H9 (cell line): ENCODE measurements around the gene LYPD6. TPM values are rescaled to one million over a fixed set of nuclear protein-coding genes. Genes with fewer than 3 reads are reported as not detected.

Source experiments
- DNase-seq: peaks from one replicate; pipeline ENCODE4 v3.0.0-alpha.2; 2017
- H2AFZ ChIP-seq: one replicate; pipeline ENCODE4 v1.6.1; 2013; ENCODE audit warnings: mild to moderate bottlenecking, low read length, control low read depth, moderate library complexity
- H2AK5ac ChIP-seq: 2 replicates; pipeline ENCODE4 v1.6.1; 2013; ENCODE audit warnings: low read length, control low read depth, mixed read lengths; ENCODE audit not compliant: insufficient read length
- H2BK120ac ChIP-seq: one replicate; pipeline ENCODE4 v1.6.1; 2013; ENCODE audit warnings: low read depth, mild to moderate bottlenecking, low read length, control low read depth, inconsistent platforms; ENCODE audit not compliant: poor library complexity, severe bottlenecking
- H2BK12ac ChIP-seq: 2 replicates; pipeline ENCODE4 v1.6.1; 2013; ENCODE audit warnings: low read length, control low read depth, mixed read lengths, low read depth; ENCODE audit not compliant: insufficient read length
- H2BK15ac ChIP-seq: 2 replicates; pipeline ENCODE4 v1.6.1; 2013; ENCODE audit warnings: low read depth, low read length, control low read depth
- H2BK20ac ChIP-seq: one replicate; pipeline ENCODE4 v1.6.1; 2013; ENCODE audit warnings: low read depth, mild to moderate bottlenecking, low read length, control low read depth, inconsistent platforms; ENCODE audit not compliant: poor library complexity, severe bottlenecking
- H2BK5ac ChIP-seq: 2 replicates; pipeline ENCODE4 v1.6.1; 2013; ENCODE audit warnings: low read length, control low read depth, mixed read lengths; ENCODE audit not compliant: insufficient read length
- H3K14ac ChIP-seq: 2 replicates; pipeline ENCODE4 v1.6.1; 2013; ENCODE audit warnings: low read length, control low read depth; ENCODE audit not compliant: insufficient read depth
- H3K18ac ChIP-seq: 2 replicates; pipeline ENCODE4 v1.6.1; 2013; ENCODE audit warnings: low read depth, mild to moderate bottlenecking, mixed read lengths, low read length, control low read depth; ENCODE audit not compliant: insufficient read length
- H3K23ac ChIP-seq: 2 replicates; pipeline ENCODE4 v1.6.1; 2013; ENCODE audit warnings: low read length, control low read depth, mixed read lengths, low read depth; ENCODE audit not compliant: insufficient read length
- H3K23me2 ChIP-seq: 2 replicates; pipeline ENCODE4 v1.6.1; 2013; ENCODE audit warnings: low read depth, mild to moderate bottlenecking, mixed read lengths, low read length, control low read depth; ENCODE audit not compliant: insufficient read length, poor library complexity, severe bottlenecking
- H3K27ac ChIP-seq: 2 replicates; pipeline ENCODE4 v1.5.1; 2013; ENCODE audit warnings: low read length, control low read depth, mixed read lengths, low read depth; ENCODE audit not compliant: insufficient read length
- H3K27me3 ChIP-seq: 2 replicates; pipeline ENCODE4 v1.6.1; 2013; ENCODE audit warnings: low read length, control low read depth, inconsistent platforms; ENCODE audit not compliant: insufficient read depth
- H3K4ac ChIP-seq: 2 replicates; pipeline ENCODE4 v1.6.1; 2013; ENCODE audit warnings: low read depth, mild to moderate bottlenecking, control low read depth, inconsistent platforms, low read length, moderate library complexity
- H3K4me1 ChIP-seq: 2 replicates; pipeline ENCODE4 v1.6.1; 2013; ENCODE audit warnings: low read length, control low read depth, inconsistent platforms; ENCODE audit not compliant: insufficient read depth
- H3K4me2 ChIP-seq: 2 replicates; pipeline ENCODE4 v1.6.1; 2013; ENCODE audit warnings: low read length, control low read depth, mixed read lengths; ENCODE audit not compliant: insufficient read length, insufficient read depth
- H3K56ac ChIP-seq: 2 replicates; pipeline ENCODE4 v1.6.1; 2013; ENCODE audit warnings: low read depth, mild to moderate bottlenecking, mixed read lengths, low read length, control low read depth; ENCODE audit not compliant: insufficient read length
- H3K79me1 ChIP-seq: 2 replicates; pipeline ENCODE4 v1.6.1; 2013; ENCODE audit warnings: low read depth, mild to moderate bottlenecking, moderate library complexity, low read length, control low read depth, inconsistent platforms; ENCODE audit not compliant: insufficient read depth, poor library complexity, severe bottlenecking
- H3K79me2 ChIP-seq: 2 replicates; pipeline ENCODE4 v1.6.1; 2013; ENCODE audit warnings: low read length, control low read depth, inconsistent platforms; ENCODE audit not compliant: insufficient read depth
- H3K9ac ChIP-seq: 2 replicates; pipeline ENCODE4 v1.6.1; 2013; ENCODE audit warnings: low read length, control low read depth, mixed read lengths; ENCODE audit not compliant: insufficient read length; ENCODE audit errors: extremely low read depth
- H3K9me3 ChIP-seq: one replicate; pipeline ENCODE4 v1.6.1; 2013; ENCODE audit warnings: low read depth, low read length, inconsistent platforms; ENCODE audit not compliant: control insufficient read depth
- H3T11ph ChIP-seq: one replicate; pipeline ENCODE4 v1.6.1; 2013; ENCODE audit warnings: mild to moderate bottlenecking, low read length, control low read depth, inconsistent platforms
- H4K20me1 ChIP-seq: one replicate; pipeline ENCODE4 v1.6.1; 2013; ENCODE audit not compliant: control insufficient read depth, insufficient read length, insufficient read depth
- H4K5ac ChIP-seq: 2 replicates; pipeline ENCODE4 v1.6.1; 2013; ENCODE audit warnings: low read depth, mild to moderate bottlenecking, mixed read lengths, low read length, control low read depth; ENCODE audit not compliant: insufficient read length
- H4K8ac ChIP-seq: replicated peaks from 2 replicates; pipeline ENCODE4 v1.6.1; 2013; ENCODE audit warnings: low read length, control low read depth, mixed read lengths, low read depth; ENCODE audit not compliant: insufficient read length
- H4K91ac ChIP-seq: 2 replicates; pipeline ENCODE4 v1.6.1; 2013; ENCODE audit warnings: low read depth, mild to moderate bottlenecking, moderate library complexity, mixed read lengths, low read length, control low read depth; ENCODE audit not compliant: insufficient read length
- H3K27ac Mint-ChIP-seq, 3 experiments: 2 replicates in 2 of 3; 3 replicates in 1 of 3; pipeline ENCODE4 v1.8.0; 2020 to 2021; ENCODE audit warnings: mixed read lengths in 3 of 3, mild to moderate bottlenecking in 1 of 3, moderate library complexity in 1 of 3
- H3K27me3 Mint-ChIP-seq: 2 replicates; pipeline ENCODE4 v1.8.0; 2021; ENCODE audit warnings: low read depth, mild to moderate bottlenecking, moderate library complexity, mixed read lengths
- H3K36me3 Mint-ChIP-seq, 3 experiments: 2 replicates in 2 of 3; 3 replicates in 1 of 3; pipeline ENCODE4 v1.8.0; 2020 to 2021; ENCODE audit warnings: low read depth in 3 of 3, mixed read lengths in 3 of 3; ENCODE audit not compliant: insufficient read depth in 1 of 3
- H3K4me1 Mint-ChIP-seq, 2 experiments: 2 replicates each; pipeline ENCODE4 v1.8.0; 2020; ENCODE audit warnings: mixed read lengths in 2 of 2
- H3K4me3 Mint-ChIP-seq, 2 experiments: 2 replicates in 1 of 2; 3 replicates in 1 of 2; pipeline ENCODE4 v1.8.0; 2020 to 2021; ENCODE audit warnings: mild to moderate bottlenecking in 2 of 2, mixed read lengths in 2 of 2, moderate library complexity in 1 of 2
- H3K9me3 Mint-ChIP-seq, 2 experiments: 2 replicates in 1 of 2; 3 replicates in 1 of 2; pipeline ENCODE4 v1.8.0; 2020; ENCODE audit warnings: mild to moderate bottlenecking in 2 of 2, mixed read lengths in 2 of 2, moderate library complexity in 1 of 2
- WGBS: extraction: QIAGEN DNeasy Blood & Tissue Kit; methylation state at CpG from one replicate; pipeline ENCODE4 v1.1.7; 2013; ENCODE audit warnings: missing lambda C conversion rate, low lambda C conversion rate, mixed read lengths; ENCODE audit not compliant: insufficient read length; ENCODE audit errors: extremely low coverage; 5-methylcytosine and 5-hydroxymethylcytosine counted together
- long read RNA-seq: library from polyadenylated mRNA; unstranded; transcript quantifications from one replicate; pipeline ENCODE4 v2.0.0, GENCODE V29; 2020
- total RNA-seq: library from RNA; stranded (reverse); gene quantifications from 2 replicates; pipeline ENCODE4 v1.2.1, GENCODE V29; 2021
- TF ChIP-seq, protein P1 (sequence below): fragments of 200-600 bp; sonication (generic); conservative IDR thresholded peaks from 3 replicates; pipeline ENCODE4 v1.8.0; 2021; ENCODE audit warnings: antibody characterized with exemption, mild to moderate bottlenecking

LYPD6 gene
- 3.0 and 3.2 TPM in 2 replicates for total RNA-seq
- long read RNA-seq, full-length matches to known transcripts, result 10 of 19 reads
- long read RNA-seq, partial matches to known transcripts, result 1 of 19 reads
- long read RNA-seq, other reads (novel, unspliced or antisense), result 8 of 19 reads

- H3K4me1 Mint-ChIP-seq, result peaks cover 19 to 24% of the 10 kb centered on the region in 2 experiments
- peak within 1 kb of the TSS; percentile 57 for H3K9ac ChIP-seq
These were observed at the start of gene LYPD6 for GRCh38 chr2:149330127-149331022. Gene LYPD6, plus strand, starts transcription at chr2:149330587. Its CDS starts 107,122 bp downstream, at chr2:149437709.

More at GRCh38 chr2:149330127-149331022, at the start of gene LYPD6:
- H2BK15ac ChIP-seq, result no peak within 1 kb of the TSS
- no peaks in the 10 kb centered on the region for H3K9me3 ChIP-seq
- no peak within 1 kb of the TSS for H3K18ac ChIP-seq
- TF ChIP-seq, protein P1, sequence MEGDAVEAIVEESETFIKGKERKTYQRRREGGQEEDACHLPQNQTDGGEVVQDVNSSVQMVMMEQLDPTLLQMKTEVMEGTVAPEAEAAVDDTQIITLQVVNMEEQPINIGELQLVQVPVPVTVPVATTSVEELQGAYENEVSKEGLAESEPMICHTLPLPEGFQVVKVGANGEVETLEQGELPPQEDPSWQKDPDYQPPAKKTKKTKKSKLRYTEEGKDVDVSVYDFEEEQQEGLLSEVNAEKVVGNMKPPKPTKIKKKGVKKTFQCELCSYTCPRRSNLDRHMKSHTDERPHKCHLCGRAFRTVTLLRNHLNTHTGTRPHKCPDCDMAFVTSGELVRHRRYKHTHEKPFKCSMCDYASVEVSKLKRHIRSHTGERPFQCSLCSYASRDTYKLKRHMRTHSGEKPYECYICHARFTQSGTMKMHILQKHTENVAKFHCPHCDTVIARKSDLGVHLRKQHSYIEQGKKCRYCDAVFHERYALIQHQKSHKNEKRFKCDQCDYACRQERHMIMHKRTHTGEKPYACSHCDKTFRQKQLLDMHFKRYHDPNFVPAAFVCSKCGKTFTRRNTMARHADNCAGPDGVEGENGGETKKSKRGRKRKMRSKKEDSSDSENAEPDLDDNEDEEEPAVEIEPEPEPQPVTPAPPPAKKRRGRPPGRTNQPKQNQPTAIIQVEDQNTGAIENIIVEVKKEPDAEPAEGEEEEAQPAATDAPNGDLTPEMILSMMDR, result no peak
- no peaks in the 10 kb centered on the region for H3K79me2 ChIP-seq
- H3K4me3 Mint-ChIP-seq, result peak within 1 kb of the TSS; percentile 81 to 92
- no peak within 1 kb of the TSS for H2BK20ac ChIP-seq
- no peaks in the 10 kb centered on the region; a peak in 2 of 5 replicates for H3K9me3 Mint-ChIP-seq
- peaks cover 21% of the 10 kb centered on the region for H3K27me3 Mint-ChIP-seq
- H3K56ac ChIP-seq, result no peak within 1 kb of the TSS
- no peak within 1 kb of the TSS for H4K5ac ChIP-seq
- peak within 1 kb of the TSS; percentile 91 for H3K4me2 ChIP-seq
- peak; percentile 78 for DNase-seq
- no peaks in the 10 kb centered on the region; a peak in 1 of 7 replicates for H3K36me3 Mint-ChIP-seq
- H2AK5ac ChIP-seq, result no peak within 1 kb of the TSS
- no peaks in the 10 kb centered on the region for H3K27me3 ChIP-seq
- no peak within 1 kb of the TSS for H2BK12ac ChIP-seq
- H2BK120ac ChIP-seq, result no peak within 1 kb of the TSS
- no peak within 1 kb of the TSS for H2BK5ac ChIP-seq
- H3K14ac ChIP-seq, result peak within 1 kb of the TSS; percentile 39
- peaks cover 16% of the 10 kb centered on the region for H3K23me2 ChIP-seq
- no peak within 1 kb of the TSS for H3K27ac ChIP-seq
- no peak within 1 kb of the TSS for H3K23ac ChIP-seq
- H3K4ac ChIP-seq, result no peak within 1 kb of the TSS
- no peaks in the 10 kb centered on the region for H4K20me1 ChIP-seq
- WGBS, result no CpG with 5 or more reads among the region's 96 CpGs
- H4K8ac ChIP-seq, result no peak within 1 kb of the TSS
- no peaks in the 10 kb centered on the region for H3K4me1 ChIP-seq
- no peak within 1 kb of the TSS; a peak in 1 of 7 replicates for H3K27ac Mint-ChIP-seq
- H4K91ac ChIP-seq, result no peak within 1 kb of the TSS
- H3K79me1 ChIP-seq, result no peaks in the 10 kb centered on the region
- H3T11ph ChIP-seq, result no peak within 1 kb of the TSS
- no peak within 1 kb of the TSS for H2AFZ ChIP-seq
